Aorta (tissue), 5 donors: ENCODE results near the gene THBS4. TPM values are rescaled to one million over a fixed set of nuclear protein-coding genes. Genes with fewer than 3 reads are reported as not detected.

Experiments
- ATAC-seq: fragments of 200-7000 bp; cut with Tn5 transposase; one replicate; pipeline ENCODE4 v1.9.1; 2022; ENCODE audit warnings: moderate library complexity; ENCODE audit not compliant: low FRiP score
- DNase-seq, 2 donors: peaks; one replicate each; pipeline ENCODE4 v3.0.0-alpha.2; 2020
- H3K27ac ChIP-seq, 2 donors: one replicate each; pipeline ENCODE4 v1.5.1; 2013; ENCODE audit warnings: low read length in 2 of 2, mild to moderate bottlenecking in 2 of 2, moderate library complexity in 2 of 2, control low read depth in 1 of 2, inconsistent platforms in 1 of 2, low read depth in 1 of 2
- H3K27me3 ChIP-seq, 2 donors: one replicate each; pipeline ENCODE4 v1.6.1; 2013; ENCODE audit warnings: control low read depth in 1 of 2, low read length in 1 of 2, mild to moderate bottlenecking in 1 of 2, moderate library complexity in 1 of 2; ENCODE audit not compliant: insufficient read depth in 2 of 2, control insufficient read depth in 1 of 2
- H3K36me3 ChIP-seq, 2 donors: one replicate each; pipeline ENCODE4 v1.6.1; 2013; ENCODE audit warnings: control low read depth in 1 of 2, low read length in 1 of 2, mild to moderate bottlenecking in 1 of 2; ENCODE audit not compliant: insufficient read depth in 2 of 2, control insufficient read depth in 1 of 2
- H3K4me1 ChIP-seq, 2 donors: one replicate each; pipeline ENCODE4 v1.6.1; 2013; ENCODE audit warnings: low read length in 2 of 2, control low read depth in 1 of 2, mild to moderate bottlenecking in 1 of 2, moderate library complexity in 1 of 2; ENCODE audit not compliant: insufficient read depth in 2 of 2, control insufficient read depth in 1 of 2
- H3K4me3 ChIP-seq, 2 donors: one replicate each; pipeline ENCODE4 v1.5.1; 2013; ENCODE audit warnings: low read length in 2 of 2, control low read depth in 1 of 2, mild to moderate bottlenecking in 1 of 2
- H3K9me3 ChIP-seq: one replicate; pipeline ENCODE4 v1.6.1; 2013; ENCODE audit warnings: mild to moderate bottlenecking, low read length; ENCODE audit not compliant: control insufficient read depth
- WGBS, 2 donors: extraction: QIAGEN DNeasy Blood & Tissue Kit; methylation state at CpG; one replicate each; pipeline ENCODE4 v1.1.7; 2013; 5-methylcytosine and 5-hydroxymethylcytosine counted together
- intact Hi-C, 2 donors: fragments of 100-400 bp; cut with DNase I; formaldehyde crosslinking; loops; one replicate each; pipeline versions ENCODE4 v1.14.2 to v1.15.0; 2022
- long read RNA-seq, 2 donors: library from polyadenylated mRNA; unstranded; transcript quantifications; one replicate each; pipeline ENCODE4 v2.0.0, GENCODE V29; 2020 to 2021
- polyA plus RNA-seq, 2 donors: library from polyadenylated mRNA; stranded (reverse); fragments of 200-250 nt; gene quantifications; one replicate each; pipeline ENCODE4 v1.2.3, GENCODE V29; 2013
- total RNA-seq, 2 donors: library from RNA; stranded (reverse); fragmentation: NEBNext Ultra II Directional; extraction: Animal tissue kit (Norgen Biotek cat#: 25700); gene quantifications; one replicate each; pipeline ENCODE4 v1.2.1, GENCODE V29; 2021
- donor health status: healthy with polysubstance abuse.
- donor health status: Bipolar disorder and iron deficiency.
- donor health status: DM: no; HTN: no; CAD: no.
- donor health status: DM: no; HTN: no; CAD: no.
- donor health status: DM: yes; HTN: yes; CAD: no.

The THBS4 gene
- total RNA-seq: 10 to 100 TPM in 1 of 2 donors, 1 to 10 TPM in 1; 2.9 to 23.6 TPM
- under 1 TPM in 1 of 2 donors, not detected in 1; 0.36 TPM for polyA plus RNA-seq
- long read RNA-seq, donor 1, partial matches to known transcripts: 7 of 12 reads
- long read RNA-seq, donor 1, other reads (novel, unspliced or antisense): 2 of 12 reads
- long read RNA-seq, donor 2, transcript THBS4-201 (22 exons, 3,222 nt): major isoform, 11 of 21 reads
- long read RNA-seq, donor 2, partial matches to known transcripts: 6 of 21 reads
- long read RNA-seq, donor 2, other reads (novel, unspliced or antisense): 4 of 21 reads

- Histone ChIP-seq H3K27me3 (no peaks in the 10 kb centered on the region), H3K36me3 (no peaks in the 10 kb centered on the region), H3K27ac (no peak within 1 kb of the TSS), H3K4me3 (peak within 1 kb of the TSS in 1 of 2 donors; percentile 4), H3K4me1 (no peaks in the 10 kb centered on the region), H3K9me3 (peaks cover 2% of the 10 kb centered on the region)
- ATAC-seq (peak; percentile 26), DNase-seq (no peak)
- intact Hi-C loops: no loop called here
- 5 to 7% methylated on average over 65 to 76 of the region's 76 CpGs for WGBS, 2 donors
These were observed at the start of gene THBS4 for GRCh38 chr5:80034962-80035821. THBS4 (plus strand) TSS chr5:80035348; CDS start chr5:80035538, 190 bp downstream.

GRCh38 chr5:79986260-79986659 lies 48.9 kb upstream of the THBS4 start:
- Histone ChIP-seq H3K9me3 (no peaks in the 10 kb centered on the region), H3K27me3 (no peaks in the 10 kb centered on the region), H3K36me3 (peaks cover 2 to 5% of the 10 kb centered on the region in 2 donors), H3K4me1 (no peaks in the 10 kb centered on the region), H3K4me3 (no peak overlapping the region), H3K27ac (no peak overlapping the region)
- ATAC-seq (no peak), DNase-seq (no peak)
- intact Hi-C loops: no loop called here

GRCh38 chr5:79990205-79990597 lies 44.9 kb upstream of the THBS4 start:
- 54 to 56% methylated on average over 6 of the region's 6 CpGs for WGBS, 2 donors
- ATAC-seq (no peak), DNase-seq (no peak)
- Histone ChIP-seq H3K4me3 (peak overlapping the region in 1 of 2 donors; percentile 80), H3K27me3 (no peaks in the 10 kb centered on the region), H3K36me3 (peaks cover 2 to 5% of the 10 kb centered on the region in 2 donors), H3K9me3 (no peaks in the 10 kb centered on the region), H3K4me1 (peaks cover 0 to 3% of the 10 kb centered on the region in 2 donors), H3K27ac (no peak overlapping the region)
- intact Hi-C loops: loop anchor here in 1 of 2 donors (5.0 kb wide), 1 partner anchor 92 kb away; no protein-coding TSS in a partner anchor

- DNase-seq: peak; percentile 91 to 95
- H3K4me3 ChIP-seq: peak within 1 kb of the TSS; percentile 71 to 80
- peaks cover 2 to 5% of the 10 kb centered on the region in 2 donors for H3K36me3 ChIP-seq
- intact Hi-C loops: loop anchor here in 1 of 2 donors (5.0 kb wide), 1 partner anchor 91 kb away; no protein-coding TSS in a partner anchor
- H3K27me3 ChIP-seq: no peaks in the 10 kb centered on the region
- peak within 1 kb of the TSS in 1 of 2 donors; percentile 66 for H3K27ac ChIP-seq
- ATAC-seq: peak; percentile 93
- H3K4me1 ChIP-seq: peaks cover 0 to 3% of the 10 kb centered on the region in 2 donors
- H3K9me3 ChIP-seq: no peaks in the 10 kb centered on the region
- 1% methylated on average over 50 of the region's 50 CpGs for WGBS, 2 donors
These were observed 44.3 kb upstream of the THBS4 start, which contains the start of gene MTX3 for GRCh38 chr5:79990598-79991507. MTX3 (minus strand) TSS chr5:79991262; CDS start chr5:79991238, 24 bp downstream.

- H3K27ac ChIP-seq: no peak overlapping the region
- H3K27me3 ChIP-seq: no peaks in the 10 kb centered on the region
- no peak overlapping the region for H3K4me3 ChIP-seq
- no peak for ATAC-seq
- peaks cover 0 to 3% of the 10 kb centered on the region in 2 donors for H3K4me1 ChIP-seq
- no peak for DNase-seq
- WGBS, 2 donors: 80 to 82% methylated on average over 2 of the region's 2 CpGs
- intact Hi-C loops: loop anchor here in 1 of 2 donors (5.0 kb wide), 1 partner anchor 89 kb away; no protein-coding TSS in a partner anchor
- peaks cover 0 to 2% of the 10 kb centered on the region in 2 donors for H3K36me3 ChIP-seq
- no peaks in the 10 kb centered on the region for H3K9me3 ChIP-seq
These were observed 42.1 kb upstream of the THBS4 start for GRCh38 chr5:79992891-79993657.

- no peaks in the 10 kb centered on the region for H3K9me3 ChIP-seq
- ATAC-seq (no peak), DNase-seq (no peak)
- intact Hi-C loops: no loop called here
- no peaks in the 10 kb centered on the region for H3K27me3 ChIP-seq
- no peaks in the 10 kb centered on the region for H3K36me3 ChIP-seq
- 93 to 97% methylated on average over 1 of the region's 1 CpG for WGBS, 2 donors
- no peak overlapping the region for H3K27ac ChIP-seq
- H3K4me1 ChIP-seq: no peaks in the 10 kb centered on the region
- H3K4me3 ChIP-seq: no peak overlapping the region
These were observed 35.4 kb upstream of the THBS4 start for GRCh38 chr5:79999722-80000121.

GRCh38 chr5:80002677-80003076 lies 32.5 kb upstream of the THBS4 start:
- Histone ChIP-seq H3K27me3 (no peaks in the 10 kb centered on the region), H3K36me3 (no peaks in the 10 kb centered on the region), H3K4me3 (no peak overlapping the region), H3K27ac (no peak overlapping the region), H3K4me1 (no peaks in the 10 kb centered on the region), H3K9me3 (no peaks in the 10 kb centered on the region)
- intact Hi-C loops: no loop called here
- no peak for ATAC-seq
- DNase-seq: no peak
- 89 to 99% methylated on average over 1 of the region's 1 CpG for WGBS, 2 donors
